Measurements from ENCODE around the gene WDR59.
"Not testable (repeated sequence)": the region's sequence is repeated elsewhere in the genome, so short reads cannot be mapped to it uniquely, and the experiment has no call there.

Gene WDR59

GRCh38 chr16:74844041-74844980, 140.6 kb downstream of the WDR59 start:
- DNase-seq, result no peak

GRCh38 chr16:74843381-74844035, 141.4 kb downstream of the WDR59 start:
- not testable (repeated sequence) for DNase-seq

DNA sequence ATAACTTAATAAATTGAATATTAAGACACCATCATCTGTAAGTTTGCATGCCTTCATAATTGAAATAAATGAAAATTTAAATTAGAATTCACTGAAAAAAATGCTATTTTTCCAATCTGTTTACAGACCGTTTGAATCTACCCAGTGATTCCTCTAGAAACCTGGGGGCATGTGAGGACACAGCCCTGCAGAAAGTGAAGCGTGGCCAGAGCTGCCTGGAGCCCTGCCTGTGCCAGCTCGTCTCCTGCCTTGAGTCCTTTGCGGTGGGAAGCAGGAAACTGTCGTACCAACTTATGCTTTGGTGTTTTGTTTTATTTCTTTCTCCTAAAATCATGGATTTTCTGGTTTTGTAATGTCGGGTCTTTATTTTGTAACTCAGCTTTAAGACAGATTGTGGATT, 142.5 kb downstream of the WDR59 start:
- DNase-seq, result no peak

DNA sequence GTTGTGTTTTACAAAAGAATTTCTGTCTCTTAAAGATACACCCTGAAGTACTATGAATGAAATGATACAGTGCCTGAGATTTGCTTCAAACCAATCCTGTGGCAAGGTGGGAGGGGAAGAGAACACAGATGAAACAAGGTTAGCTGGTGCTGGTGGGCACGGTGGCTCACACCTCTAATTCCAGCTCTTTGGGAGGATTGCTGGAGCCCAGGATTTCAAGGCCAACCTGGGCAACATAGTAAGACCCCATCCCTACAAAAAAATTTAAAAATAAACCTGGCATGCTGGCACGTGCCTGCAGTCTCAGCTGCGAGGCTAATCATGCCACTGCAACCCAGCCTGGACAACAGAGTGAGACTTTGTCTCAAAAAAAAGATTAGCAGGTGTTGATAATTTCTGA, 143.0 kb downstream of the WDR59 start:
- DNase-seq, result no peak

DNA sequence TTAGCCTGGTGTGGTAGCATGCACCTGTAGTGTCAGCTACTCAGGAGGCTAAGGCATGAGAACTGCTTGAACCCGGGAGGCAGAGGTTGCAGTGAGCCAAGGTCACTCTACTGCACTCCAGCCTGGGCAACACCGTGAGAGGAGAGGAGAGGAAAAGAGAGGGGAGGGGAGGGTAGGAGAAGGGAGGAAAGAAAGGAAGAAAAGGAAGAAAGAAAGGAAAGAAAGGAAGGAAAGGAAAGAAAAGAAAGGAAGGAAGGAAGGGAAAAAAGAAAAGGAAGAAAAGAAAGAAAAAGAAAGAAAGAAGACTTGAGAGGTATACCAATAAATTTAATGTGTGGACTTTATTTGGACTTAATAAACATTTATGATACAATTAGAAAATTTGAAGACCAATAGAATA, 143.5 kb downstream of the WDR59 start:
- no peak for DNase-seq

DNA sequence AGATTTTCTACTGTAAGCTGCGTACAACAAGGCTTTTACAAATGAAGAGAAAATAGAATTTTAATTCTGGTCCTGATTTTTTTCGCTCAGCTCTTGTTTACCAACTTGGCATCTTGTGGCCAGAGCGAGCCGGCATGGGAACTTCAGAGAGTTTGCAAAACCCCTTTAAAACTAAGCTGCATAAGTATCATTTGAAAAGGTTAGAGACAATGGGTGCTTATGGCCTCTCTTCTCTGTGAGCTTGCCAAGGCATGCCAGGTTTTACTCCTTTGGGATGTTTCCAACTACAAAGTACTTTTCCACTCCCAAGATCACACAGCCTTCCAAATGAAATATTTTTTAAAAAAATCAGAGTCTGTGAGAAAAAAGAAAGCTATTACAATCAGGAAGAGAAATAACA, 147.9 kb downstream of the WDR59 start:
- DNase-seq, result no peak

DNA sequence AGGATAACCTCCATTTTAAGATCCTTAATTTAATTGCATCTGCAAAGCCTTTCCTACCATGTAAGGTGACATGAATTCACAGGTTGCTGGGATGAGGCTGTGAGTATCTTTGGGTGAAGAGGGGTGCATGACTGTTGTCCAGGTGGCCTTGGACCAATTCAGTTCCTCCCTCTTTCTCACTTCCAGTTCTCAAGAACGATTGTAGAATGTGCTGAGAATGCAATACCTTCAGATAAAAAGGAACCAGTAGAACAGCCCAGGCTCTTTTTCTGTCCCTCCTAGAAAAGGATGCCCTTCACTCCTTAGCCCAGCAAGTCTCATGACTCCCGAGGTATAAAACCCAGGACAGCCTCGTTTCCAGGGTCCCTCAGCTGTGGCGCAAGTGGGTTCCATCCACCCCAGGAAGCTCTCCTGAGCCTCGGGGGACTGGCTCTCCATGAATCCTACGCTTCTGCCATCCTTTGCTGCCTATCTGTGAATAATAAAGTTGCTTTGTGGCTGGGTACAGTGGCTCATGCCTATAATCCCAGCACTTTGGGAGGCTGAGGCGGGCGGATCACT, 148.7 kb downstream of the WDR59 start:
- no peak for DNase-seq

DNA sequence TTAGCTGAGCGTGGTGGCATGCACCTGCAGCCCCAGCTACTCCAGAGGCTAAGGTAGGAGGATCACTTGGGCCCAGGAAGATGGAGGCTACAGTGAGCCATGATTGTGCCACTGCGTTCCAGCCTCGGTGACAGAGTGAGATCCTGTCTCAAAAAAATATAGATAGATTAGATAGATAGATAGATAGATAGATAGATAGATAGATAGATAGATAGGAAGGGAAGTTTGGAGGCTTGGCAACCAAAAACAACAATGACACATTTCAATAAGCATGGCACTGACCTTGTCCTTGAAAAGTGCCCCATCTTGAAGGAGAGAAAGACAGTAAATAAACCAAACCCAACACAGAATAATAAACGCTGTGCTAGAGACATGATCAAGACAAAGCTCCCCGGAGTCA, 152.7 kb downstream of the WDR59 start:
- DNase-seq, result no peak

- no peak for DNase-seq
Observed at GRCh38 chr16:74831467-74831866, 153.5 kb downstream of the WDR59 start.

GRCh38 chr16:74830648-74831047, 154.3 kb downstream of the WDR59 start:
- DNase-seq, result no peak

- no peak for DNase-seq
Observed at GRCh38 chr16:74829637-74830036, 155.3 kb downstream of the WDR59 start.

DNA sequence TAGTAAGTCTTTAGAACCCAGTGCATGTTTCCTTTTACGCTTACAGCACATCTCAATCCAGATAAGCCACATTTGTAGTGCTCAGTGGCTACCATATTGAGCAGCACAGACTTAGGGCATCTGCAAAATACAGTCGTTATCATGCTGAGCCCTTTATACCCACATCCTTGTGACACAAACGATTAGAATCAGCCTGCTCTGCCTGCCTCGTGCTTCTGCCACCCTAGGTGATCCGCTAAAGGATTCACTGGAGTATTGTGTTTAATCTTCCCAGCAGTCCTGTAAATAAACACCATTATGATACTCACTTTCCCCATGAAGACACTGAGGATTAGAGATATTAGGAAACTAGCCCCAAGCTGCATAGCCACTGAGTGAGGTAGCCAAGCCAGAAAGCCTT, 159.0 kb downstream of the WDR59 start:
- DNase-seq, result peak; percentile 2

DNA sequence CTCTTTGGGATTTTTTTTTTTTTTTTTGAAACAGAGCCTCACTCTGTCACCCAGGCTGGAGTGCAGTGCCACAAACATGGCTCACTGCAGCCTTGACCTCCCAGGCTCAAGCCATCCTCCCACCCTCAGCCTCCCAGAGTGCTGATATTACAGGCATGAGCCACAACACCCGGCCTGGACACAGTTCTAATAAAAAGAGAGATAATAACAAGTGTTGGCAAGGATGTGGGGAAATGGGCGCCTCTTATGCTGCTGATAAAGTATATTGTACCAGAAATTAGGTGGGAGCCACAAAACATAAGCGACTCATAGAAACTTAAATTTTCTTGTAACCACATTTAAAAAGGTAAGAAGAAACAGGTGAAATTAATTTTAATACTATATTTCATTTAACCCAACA, 159.9 kb downstream of the WDR59 start:
- DNase-seq, result no peak
